Right renal pelvis (tissue), 4 donors: Measurements from ENCODE around the gene AUTS2. TPM values are rescaled to one million over a fixed set of nuclear protein-coding genes. Genes with fewer than 3 reads are reported as not detected.

Experiments used
- DNase-seq, 4 donors: peaks; one replicate each; pipeline ENCODE4 v3.0.0-alpha.2; 2013; ENCODE audit warnings: low read depth in 4 of 4, low spot score in 3 of 4, missing footprints in 1 of 4
- polyA plus RNA-seq, 4 donors: library from polyadenylated mRNA; unstranded; fragments of 120-200 nt; gene quantifications; one replicate each; pipeline ENCODE4 v1.2.1, GENCODE V29; 2013; ENCODE audit not compliant: insufficient read length in 4 of 4

AUTS2 gene
- polyA plus RNA-seq, 4 donors: 67.5 to 85.6 (median 76.0) TPM

GRCh38 chr7:70616211-70616610, 1017.9 kb downstream of the AUTS2 start:
- no peak for DNase-seq

DNA sequence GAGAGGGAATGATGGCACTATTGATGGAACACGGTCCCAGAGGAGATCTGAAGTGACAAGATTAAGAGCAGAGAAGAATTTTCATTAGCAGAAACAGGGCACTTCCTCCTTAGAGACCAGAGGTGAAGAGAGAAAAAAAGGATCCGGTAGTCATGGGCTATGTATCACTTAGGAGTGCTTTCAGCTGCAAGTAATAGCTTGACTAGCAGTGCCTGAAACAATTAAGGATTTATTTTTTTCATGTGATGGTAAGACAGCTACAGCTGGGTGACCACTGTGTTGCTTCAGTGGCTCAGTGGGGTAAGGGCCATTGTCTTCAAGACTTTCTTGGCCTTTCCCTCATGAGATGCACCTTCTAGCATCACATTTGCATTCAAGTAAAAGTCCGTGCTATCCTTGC, 1018.5 kb downstream of the AUTS2 start:
- no peak for DNase-seq

- no peak for DNase-seq
Observed at GRCh38 chr7:70618020-70618551, 1019.8 kb downstream of the AUTS2 start.

GRCh38 chr7:70619130-70619529, 1020.9 kb downstream of the AUTS2 start:
- DNase-seq: no peak

- no peak for DNase-seq
Observed at GRCh38 chr7:70619659-70620058, 1021.4 kb downstream of the AUTS2 start.

DNA sequence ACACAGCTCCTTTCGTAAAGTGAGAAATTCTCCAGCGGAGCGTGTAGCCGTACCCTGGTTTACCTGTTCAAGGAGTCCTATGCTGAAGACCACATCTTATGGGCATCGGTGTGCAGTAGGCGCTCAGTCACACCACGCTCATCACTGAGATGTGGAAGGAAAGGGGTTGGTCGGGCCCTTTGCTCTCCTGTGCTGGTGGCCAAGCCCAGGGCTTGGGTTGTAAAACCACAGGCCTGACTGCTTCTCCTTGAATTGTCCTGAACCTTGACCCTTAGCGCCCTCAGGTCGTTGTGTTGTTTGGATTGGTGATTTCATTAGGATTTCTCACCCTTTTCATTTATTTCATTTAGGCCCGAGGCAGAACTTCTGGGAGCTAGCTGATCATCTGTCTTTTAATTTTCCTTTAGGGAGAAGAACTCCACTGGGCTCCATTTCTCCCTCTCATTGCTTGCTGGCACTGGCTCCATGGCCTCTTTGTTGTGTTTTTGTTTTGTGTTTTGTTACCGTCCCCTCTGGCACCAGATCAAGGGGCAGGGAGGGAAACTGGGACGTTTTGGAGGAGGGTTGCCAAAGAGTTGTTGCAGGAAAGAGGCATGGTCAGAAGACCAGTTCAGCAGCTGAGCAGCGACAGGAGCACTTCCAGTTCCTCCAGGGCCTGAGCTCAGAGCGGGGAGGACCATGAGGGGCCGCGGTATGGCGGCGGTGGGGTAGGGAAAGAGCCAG, 1022.2 kb downstream of the AUTS2 start:
- no peak for DNase-seq

GRCh38 chr7:70621954-70622600, 1023.8 kb downstream of the AUTS2 start:
- DNase-seq: no peak

DNA sequence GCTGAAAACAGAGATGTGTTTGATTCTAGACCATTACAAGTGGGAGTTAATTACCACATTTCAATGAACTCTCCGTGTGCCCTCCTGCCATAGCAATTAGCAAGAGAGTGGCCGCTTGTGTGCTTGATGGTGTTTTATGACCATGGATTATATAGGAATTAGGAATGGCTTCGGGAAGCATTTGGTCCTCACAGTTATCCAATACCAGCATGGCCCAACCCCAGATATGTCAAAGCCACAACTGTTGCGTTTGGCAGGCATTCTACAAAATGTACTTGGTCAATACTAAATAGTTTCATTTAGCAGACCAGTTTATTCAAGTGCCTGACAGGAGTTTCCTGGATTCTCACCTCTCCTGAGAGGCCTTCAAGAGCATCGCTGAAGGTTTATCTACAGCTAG, 1024.7 kb downstream of the AUTS2 start:
- no peak for DNase-seq

- DNase-seq: no peak
Observed at GRCh38 chr7:70624500-70625103, 1026.3 kb downstream of the AUTS2 start.

DNA sequence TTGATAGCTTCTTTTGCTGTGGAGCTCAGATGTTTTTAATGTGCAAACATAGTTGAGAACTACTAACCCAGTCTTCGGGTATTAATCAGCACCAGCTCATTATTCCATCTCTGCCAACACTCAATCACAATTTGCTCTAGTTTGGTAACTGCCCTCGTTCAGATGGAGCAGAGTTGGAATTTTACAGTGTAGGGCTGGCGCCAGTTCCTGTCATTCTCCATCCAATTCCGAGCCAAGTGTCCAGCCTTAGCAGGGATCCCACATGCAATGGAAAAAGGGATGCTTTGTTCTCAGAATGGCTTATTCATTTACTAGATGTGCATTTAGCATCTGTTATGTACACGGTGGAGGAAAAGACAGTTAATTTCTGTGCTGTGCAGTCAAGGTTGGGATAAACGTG, 1029.2 kb downstream of the AUTS2 start:
- DNase-seq: no peak

DNA sequence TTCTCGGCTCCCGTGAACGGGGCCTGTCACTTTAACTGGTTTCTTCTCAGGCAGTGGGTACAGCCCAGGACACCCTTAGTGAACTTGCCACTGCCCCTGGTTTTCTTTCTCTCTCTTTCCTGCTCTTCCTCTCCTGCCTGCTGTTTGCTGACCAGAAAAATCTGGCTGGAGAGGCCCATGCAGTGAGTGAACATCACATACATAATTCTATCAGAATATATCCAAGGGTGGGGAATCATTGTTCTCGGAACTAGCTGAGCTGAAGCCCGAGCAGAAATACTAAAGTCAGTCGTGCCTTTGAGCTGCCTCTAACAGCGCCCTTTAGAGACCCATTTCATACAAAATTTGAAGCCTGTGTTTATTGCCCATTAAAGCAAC, 1032.2 kb downstream of the AUTS2 start:
- no peak for DNase-seq

- DNase-seq: peak; percentile 73 to 87 (median 80)
Observed at GRCh38 chr7:70630818-70631457, 1032.7 kb downstream of the AUTS2 start.

DNA sequence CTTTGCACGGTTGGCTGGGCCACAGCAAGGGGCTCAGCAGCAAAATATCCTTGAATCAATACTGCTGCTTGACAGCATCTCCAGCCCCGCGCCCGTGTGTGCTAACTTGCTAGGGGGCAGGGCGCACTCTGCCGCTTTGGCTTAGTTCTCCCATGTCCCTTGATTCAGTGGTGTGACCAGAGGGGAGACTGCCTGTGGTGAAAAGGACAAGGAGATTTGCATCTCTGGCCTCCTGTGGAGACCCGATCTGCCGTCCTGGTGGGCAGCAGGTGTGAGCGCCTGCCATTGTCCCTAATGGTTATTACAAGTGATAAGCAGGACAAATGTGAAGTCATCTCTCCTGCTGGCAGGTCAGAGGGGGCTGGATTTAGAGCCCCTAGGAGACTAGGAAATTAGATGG, 1033.4 kb downstream of the AUTS2 start:
- no peak for DNase-seq

GRCh38 chr7:70632400-70632799, 1034.1 kb downstream of the AUTS2 start:
- no peak for DNase-seq

- no peak for DNase-seq
Observed at GRCh38 chr7:70634071-70634470, 1035.8 kb downstream of the AUTS2 start.

GRCh38 chr7:70634610-70635068, 1036.4 kb downstream of the AUTS2 start:
- DNase-seq: no peak

DNA sequence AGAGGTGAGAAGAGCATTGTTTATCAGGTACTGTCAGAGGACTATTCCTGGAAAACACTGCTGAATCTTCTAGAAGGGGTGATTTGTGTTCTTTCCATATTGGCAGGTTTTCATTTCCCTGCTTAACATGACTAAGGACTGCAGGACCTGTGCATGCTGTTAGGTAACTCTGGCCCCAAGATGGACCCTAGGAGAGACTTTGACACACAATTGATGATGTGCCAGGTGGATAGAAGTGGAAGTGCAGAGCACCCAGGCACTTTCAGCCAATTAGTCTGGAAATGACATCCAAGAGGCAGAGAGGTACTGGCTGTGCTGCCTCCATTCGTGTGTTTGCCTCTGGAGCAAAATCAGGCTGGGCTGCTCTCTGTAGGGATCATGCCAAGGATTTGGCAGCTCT, 1037.4 kb downstream of the AUTS2 start:
- no peak for DNase-seq

DNA sequence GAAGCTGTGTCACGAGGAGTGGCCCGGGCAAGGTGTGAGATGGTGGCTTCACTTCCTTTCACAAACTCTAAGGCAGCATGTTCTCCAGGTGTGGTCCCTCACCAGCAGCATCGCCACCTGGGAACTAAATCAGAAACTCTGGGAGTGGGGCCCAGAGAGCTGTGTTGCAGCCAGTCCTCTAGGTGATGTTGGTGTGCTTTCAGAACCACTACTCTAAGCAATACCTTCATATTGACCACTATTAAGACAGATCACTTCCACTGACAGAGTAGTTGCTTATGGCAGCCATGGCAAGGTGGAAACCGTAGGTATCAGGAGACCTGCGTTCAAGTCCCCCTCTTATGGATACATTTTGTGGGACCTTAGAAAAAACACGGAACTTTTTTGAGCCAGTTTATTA, 1037.9 kb downstream of the AUTS2 start:
- DNase-seq: no peak

DNA sequence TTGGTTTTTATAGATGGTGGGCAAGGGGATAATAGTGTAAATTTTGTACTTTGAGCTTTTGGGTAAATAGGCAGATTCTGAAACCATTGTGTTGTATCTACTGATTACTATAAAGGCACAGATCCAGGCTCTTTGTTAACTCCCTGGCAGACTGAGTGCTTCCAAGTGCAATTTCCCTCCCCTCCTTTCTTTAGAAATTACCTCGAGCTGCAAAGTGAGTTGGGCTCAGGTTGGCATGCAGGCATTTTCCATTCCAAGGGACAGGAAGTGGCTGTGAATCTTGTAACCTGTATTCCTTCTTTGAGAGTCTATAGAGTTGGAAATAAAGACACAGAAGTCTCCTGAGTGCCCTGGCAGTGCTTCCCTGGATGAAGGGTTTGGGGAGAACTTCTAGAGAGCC, 1039.5 kb downstream of the AUTS2 start:
- no peak for DNase-seq

DNA sequence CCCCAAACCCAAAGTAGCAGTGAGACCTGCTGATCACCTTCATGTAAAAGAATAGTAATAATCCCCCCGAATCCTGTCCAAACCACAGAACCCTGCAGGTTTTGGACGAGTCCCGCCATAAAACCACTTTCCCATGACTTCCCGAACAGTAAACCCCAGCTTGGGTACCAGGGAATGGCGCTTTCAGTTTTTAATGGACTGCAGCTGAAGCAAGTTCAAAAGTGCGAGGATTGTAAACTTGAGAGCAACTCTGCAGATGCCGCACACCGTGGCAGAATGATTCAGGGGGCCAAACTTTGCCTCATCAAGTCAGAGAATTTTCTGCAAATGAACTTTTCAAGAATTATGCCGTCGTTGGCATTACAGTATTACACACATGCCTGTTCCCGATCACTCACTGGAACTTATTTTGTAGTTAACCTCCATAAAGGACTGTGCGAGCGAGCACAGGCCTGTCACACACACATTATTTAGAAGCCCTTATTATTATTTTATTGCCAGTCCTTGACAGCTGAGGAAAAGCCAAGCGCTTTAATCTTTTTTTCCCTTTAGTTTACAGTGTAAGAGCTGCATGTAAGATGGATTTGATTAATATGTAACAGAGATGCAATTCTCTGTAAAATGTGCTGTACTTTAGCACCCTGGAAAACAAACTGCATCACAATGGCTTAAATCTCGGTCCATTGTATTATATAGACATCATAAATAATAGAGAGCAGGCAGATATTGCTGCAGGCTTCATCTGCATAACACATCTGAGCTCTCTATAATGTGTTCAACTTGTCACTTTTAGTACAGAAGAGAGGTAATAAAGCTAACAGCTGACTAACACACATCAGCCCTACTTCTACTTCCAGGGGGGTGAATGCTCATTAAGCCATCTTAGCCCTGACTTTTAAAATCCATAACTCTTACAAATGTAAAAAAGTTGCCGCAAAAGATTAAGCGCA, 1040.2 kb downstream of the AUTS2 start:
- DNase-seq: no peak
